IPS-NIHi7 (cell line): ENCODE data around the gene SNX8.

Experiments
- DNase-seq: peaks from one replicate; pipeline ENCODE4 v3.0.0; 2012; ENCODE audit warnings: mixed read lengths; ENCODE audit errors: extremely low spot score

SNX8 gene

GRCh38 chr7:2245883-2246675 is 68.2 kb downstream of the SNX8 start:
- DNase-seq, result no peak

- DNase-seq, result no peak
These were observed 69.7 kb downstream of the SNX8 start for GRCh38 chr7:2244404-2244995.

DNA sequence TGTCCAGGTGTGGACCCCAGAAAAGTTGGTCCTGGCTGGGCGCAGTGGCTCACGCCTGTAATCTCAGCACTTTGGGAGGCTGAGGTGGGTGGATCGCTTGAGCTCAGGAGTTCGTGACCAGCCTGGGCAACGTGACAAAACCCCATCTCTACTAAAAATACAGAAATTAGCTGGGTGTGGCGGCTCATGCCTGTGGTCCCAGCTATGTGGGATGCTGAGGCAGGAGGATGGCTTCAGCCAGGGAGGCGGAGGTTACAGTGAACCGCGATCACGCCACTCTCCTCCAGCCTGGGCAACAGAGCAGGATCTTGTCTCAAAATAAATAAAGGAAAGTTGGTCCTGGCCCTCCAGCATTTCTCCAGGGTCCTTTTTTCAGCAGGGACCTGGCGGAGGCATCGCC is 70.8 kb downstream of the SNX8 start:
- no peak for DNase-seq

GRCh38 chr7:2242541-2243429 is 71.5 kb downstream of the SNX8 start:
- no peak for DNase-seq

- DNase-seq, result peak; percentile 91
These were observed 72.4 kb downstream of the SNX8 start, which contains the start of the genes MRM2 and NUDT1 for GRCh38 chr7:2241580-2242540. Gene MRM2, minus strand, starts transcription at chr7:2242205. Its CDS starts 36 bp downstream, at chr7:2242169. Gene NUDT1, plus strand, starts transcription at chr7:2242226. Its CDS starts 2,349 bp downstream, at chr7:2244575.

DNA sequence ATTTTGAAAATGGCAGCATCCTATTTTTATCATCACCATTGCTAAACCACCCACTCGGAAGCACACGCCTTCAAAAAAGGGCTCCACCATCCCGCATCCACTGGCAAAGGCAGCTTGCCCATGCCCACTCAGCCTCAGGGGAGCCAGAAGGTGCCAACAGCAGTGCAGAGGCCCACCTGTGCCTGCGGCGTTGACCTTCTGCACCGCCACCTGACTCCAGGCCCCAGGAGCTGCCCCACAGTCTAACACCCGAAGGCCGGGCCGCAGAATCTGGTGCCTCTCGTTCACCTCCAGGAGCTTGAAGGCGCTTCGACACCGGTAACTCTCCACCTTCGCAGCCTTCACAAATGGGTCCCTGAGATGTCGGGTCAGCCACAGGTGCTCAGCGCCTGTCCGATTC is 75.0 kb downstream of the SNX8 start:
- no peak for DNase-seq

- DNase-seq, result no peak
These were observed 77.1 kb downstream of the SNX8 start for GRCh38 chr7:2237109-2237602.

GRCh38 chr7:2233926-2234325 is 80.3 kb downstream of the SNX8 start:
- DNase-seq, result no peak

GRCh38 chr7:2232766-2233520 is 81.3 kb downstream of the SNX8 start, which contains the start of gene MAD1L1:
Gene MAD1L1, minus strand, starts transcription at chr7:2232945. Its CDS starts 2,812 bp downstream, at chr7:2230133.
- DNase-seq, result peak; percentile 95

DNA sequence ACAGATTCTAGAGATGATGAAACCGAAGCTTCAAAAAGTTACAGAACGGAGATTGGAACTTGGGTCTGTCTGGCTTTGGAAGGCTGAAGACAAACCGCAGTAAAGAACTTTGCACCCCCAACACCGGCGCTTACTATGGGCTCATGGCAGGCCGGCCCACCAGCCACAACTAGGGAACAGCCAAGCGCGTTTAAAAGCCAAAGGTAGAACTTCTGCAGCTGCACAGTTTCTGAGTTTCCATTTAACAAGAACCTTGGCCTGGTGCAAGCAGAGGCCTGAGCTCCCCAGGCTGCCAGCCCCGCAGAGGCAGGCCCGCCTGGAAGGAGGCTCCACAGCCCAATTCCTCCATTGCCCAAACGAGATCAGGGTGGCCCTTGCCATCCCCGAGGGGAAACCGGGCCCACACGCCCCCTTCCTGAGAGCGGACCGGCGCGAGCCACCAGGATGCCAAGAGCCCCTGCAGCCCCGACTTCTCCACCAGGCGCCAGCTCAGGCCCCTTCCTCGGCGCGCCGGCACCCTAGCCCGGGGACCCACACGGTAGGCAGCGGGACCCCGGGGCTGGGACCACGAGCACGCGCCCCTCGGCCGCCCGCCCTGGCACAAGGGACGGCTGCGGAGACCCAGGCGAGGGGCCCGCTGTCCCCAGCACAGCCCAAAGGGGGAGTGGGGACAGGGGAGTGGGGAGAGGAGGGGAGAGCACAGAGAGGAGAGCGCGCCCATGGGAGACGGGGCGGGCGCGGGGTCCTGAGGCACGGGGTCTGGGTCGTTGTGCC is 82.1 kb downstream of the SNX8 start:
- peak; percentile 58 for DNase-seq

DNA sequence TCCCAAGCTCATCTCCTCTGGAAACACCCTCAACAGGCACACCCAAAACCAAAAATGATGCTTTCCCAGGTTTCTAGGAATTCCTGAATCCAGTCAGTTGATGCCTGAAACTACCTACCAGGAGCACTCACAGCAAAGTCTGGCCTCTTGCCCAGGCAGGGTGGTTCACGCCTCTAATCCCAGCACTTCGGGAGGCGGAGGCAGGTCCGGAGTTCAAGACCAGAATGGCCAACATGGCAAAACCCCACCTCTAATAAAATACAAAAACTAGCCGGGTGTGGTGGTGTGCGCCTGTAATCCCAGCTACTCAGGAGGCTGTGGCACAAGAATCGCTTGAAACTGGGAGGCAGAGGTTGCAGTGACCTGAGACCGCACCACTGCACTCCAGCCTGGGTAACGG is 83.4 kb downstream of the SNX8 start:
- DNase-seq, result no peak

DNA sequence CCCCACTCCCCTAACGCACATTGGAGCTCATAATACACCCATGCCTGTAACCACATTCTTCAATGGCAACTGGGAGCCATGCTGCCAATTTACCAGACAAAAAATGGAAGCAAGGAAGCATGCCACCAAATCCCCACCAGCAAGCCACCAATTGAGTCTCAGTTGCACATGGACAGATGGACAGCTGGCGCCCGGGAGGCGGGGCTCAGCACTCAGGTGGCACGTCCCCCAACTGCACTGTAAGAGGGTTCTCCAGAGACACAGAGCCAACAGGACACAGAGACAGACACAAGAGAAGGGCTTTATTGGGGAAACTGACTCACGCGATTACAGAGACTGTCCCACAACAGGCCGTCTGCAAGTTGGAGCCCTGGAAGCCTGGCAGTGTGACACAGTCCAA is 84.0 kb downstream of the SNX8 start:
- DNase-seq, result no peak

DNA sequence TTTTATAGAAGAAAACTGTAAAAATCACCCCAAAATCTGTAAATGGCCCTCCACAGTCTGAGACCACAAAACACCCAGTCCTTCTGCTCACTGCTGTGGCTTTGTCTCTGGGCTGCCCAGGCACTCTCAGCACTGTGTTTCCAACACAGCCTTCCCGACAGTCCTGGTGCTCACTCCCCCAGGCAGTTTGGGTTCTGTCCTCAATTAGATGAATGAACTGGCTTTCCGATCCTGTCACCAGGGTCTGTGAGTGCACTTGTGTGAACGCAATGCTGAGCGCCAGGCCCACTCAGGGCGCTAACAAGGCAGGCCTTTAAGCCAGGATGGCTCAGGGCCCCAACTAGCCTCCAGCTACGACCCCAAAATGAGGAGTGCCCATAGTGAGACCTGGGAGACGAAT is 84.8 kb downstream of the SNX8 start:
- DNase-seq, result no peak

GRCh38 chr7:2228921-2229320 is 85.3 kb downstream of the SNX8 start:
- no peak for DNase-seq

- DNase-seq, result no peak
These were observed 86.5 kb downstream of the SNX8 start for GRCh38 chr7:2227699-2228098.

DNA sequence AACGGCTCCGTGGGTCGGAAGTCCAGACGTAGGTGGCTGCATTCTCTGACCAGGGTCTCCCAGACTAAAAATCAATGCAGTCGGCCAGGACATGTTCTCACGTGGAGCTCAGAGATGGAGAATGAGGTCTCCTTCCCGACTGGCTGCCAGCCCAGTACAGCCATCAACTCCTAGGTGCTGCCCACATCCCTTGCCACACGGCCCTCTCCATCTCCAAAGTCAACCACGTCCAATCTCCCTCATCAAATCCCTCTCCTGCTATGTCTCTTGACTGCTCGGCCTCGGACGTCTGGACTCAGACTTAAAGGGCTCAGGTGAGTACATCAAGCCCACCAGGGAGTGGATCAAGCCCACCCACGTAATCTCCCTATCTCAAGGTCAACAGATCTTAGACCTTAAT is 88.4 kb downstream of the SNX8 start:
- no peak for DNase-seq

- no peak for DNase-seq
These were observed 88.9 kb downstream of the SNX8 start for GRCh38 chr7:2225336-2225735.

GRCh38 chr7:2224934-2225333 is 89.3 kb downstream of the SNX8 start:
- no peak for DNase-seq

DNA sequence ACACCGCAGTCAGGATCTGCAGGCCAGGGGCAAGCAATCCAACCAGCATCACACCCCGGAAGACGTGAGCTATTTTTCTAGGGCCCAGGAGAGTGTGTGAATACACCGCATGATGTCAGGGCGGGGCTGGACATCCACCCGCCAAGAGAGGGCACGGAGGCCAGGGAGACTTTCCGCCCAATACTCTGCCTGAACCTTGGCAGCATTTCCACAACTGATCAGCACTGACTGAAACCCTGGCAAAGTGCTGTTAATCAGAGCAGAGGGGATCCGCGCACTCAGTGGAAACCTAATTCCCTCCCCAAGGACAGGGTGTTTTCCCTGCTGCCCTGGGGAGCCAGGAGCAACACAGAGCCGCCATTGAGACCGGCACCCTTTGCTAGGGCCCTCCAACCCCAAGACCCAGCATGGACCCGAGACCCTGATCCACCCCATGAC is 89.7 kb downstream of the SNX8 start:
- no peak for DNase-seq
